ENCODE measurements around the gene OXSR1.

The OXSR1 gene

GRCh38 chr3:38149708-38150107 is 15.6 kb upstream of the OXSR1 start:
- no peak for DNase-seq (ENCODE audit: low read depth)
- TF ChIP-seq, protein P1, sequence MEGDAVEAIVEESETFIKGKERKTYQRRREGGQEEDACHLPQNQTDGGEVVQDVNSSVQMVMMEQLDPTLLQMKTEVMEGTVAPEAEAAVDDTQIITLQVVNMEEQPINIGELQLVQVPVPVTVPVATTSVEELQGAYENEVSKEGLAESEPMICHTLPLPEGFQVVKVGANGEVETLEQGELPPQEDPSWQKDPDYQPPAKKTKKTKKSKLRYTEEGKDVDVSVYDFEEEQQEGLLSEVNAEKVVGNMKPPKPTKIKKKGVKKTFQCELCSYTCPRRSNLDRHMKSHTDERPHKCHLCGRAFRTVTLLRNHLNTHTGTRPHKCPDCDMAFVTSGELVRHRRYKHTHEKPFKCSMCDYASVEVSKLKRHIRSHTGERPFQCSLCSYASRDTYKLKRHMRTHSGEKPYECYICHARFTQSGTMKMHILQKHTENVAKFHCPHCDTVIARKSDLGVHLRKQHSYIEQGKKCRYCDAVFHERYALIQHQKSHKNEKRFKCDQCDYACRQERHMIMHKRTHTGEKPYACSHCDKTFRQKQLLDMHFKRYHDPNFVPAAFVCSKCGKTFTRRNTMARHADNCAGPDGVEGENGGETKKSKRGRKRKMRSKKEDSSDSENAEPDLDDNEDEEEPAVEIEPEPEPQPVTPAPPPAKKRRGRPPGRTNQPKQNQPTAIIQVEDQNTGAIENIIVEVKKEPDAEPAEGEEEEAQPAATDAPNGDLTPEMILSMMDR (conservative IDR thresholded peaks at IDR 0.05; ENCODE audit: low read depth, low read length), result no peak
- no peak overlapping the region for H3K4me3 ChIP-seq (ENCODE audit: low read length)

DNA sequence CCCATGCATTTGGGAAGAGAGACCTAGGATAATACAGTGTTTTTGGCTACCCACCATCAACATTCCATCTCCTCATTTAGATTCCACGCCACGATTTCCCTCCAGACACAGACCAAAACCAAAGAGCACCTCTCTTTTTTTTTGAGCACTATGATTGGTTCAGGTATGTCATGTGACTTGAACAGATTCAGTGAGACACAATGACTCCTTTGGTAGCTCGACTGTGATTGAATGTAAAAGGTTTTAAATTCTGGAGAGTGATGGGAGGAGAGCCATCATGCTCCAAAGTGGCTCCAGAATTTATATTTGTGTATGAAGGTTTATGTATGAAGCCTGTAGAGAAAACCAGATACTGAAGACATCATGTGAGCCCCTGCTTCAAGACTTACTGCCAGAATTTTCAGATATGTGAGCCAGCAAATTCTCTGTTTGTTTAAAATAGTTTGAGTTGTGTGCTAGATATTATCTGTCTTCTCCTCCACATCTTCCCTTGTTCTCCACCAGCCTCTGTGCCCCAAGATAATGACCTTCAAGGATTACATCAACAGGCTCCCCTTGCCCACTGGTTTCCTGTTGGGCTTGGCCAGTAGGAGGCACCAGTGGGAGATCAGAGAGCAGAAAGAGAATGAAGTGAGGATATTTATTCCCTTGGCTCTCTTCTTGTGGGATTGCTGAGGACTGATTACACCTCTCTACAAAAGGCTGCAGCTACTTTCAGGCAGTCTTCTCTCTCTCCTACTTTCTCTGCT is 14.4 kb upstream of the OXSR1 start:
- no peak for DNase-seq (ENCODE audit: low read depth)
- TF ChIP-seq, protein P1 (conservative IDR thresholded peaks at IDR 0.05; ENCODE audit: low read depth, low read length), result peak; percentile 19
- H3K4me3 ChIP-seq (ENCODE audit: low read length), result no peak overlapping the region

- H3K4me3 ChIP-seq (ENCODE audit: low read length), result no peak overlapping the region
- TF ChIP-seq, protein P1 (conservative IDR thresholded peaks at IDR 0.05; ENCODE audit: low read depth, low read length), result no peak
- DNase-seq (ENCODE audit: low read depth), result no peak
Measured at GRCh38 chr3:38151667-38152265, 13.6 kb upstream of the OXSR1 start.

- TF ChIP-seq, protein P1 (conservative IDR thresholded peaks at IDR 0.05; ENCODE audit: low read depth, low read length), result no peak
- no peak for DNase-seq (ENCODE audit: low read depth)
- H3K4me3 ChIP-seq (ENCODE audit: low read length), result no peak overlapping the region
Measured at GRCh38 chr3:38152609-38153008, 12.7 kb upstream of the OXSR1 start.

- TF ChIP-seq, protein P1 (conservative IDR thresholded peaks at IDR 0.05; ENCODE audit: low read depth, low read length), result no peak
- no peak for DNase-seq (ENCODE audit: low read depth)
- no peak overlapping the region for H3K4me3 ChIP-seq (ENCODE audit: low read length)
Measured at GRCh38 chr3:38153221-38153620, 12.1 kb upstream of the OXSR1 start.

- TF ChIP-seq, protein P1 (conservative IDR thresholded peaks at IDR 0.05; ENCODE audit: low read depth, low read length), result no peak
- H3K4me3 ChIP-seq (ENCODE audit: low read length), result no peak overlapping the region
- DNase-seq (ENCODE audit: low read depth), result no peak
Measured at GRCh38 chr3:38154033-38154494, 11.3 kb upstream of the OXSR1 start.

Measured in retinal pigment epithelial cell (primary cell).